H9 (cell line): ENCODE data around the gene EGFR. TPM values are rescaled to one million over a fixed set of nuclear protein-coding genes. Genes with fewer than 3 reads are reported as not detected.

Source experiments
- DNase-seq: peaks from one replicate; pipeline ENCODE4 v3.0.0-alpha.2; 2017
- H2AFZ ChIP-seq: one replicate; pipeline ENCODE4 v1.6.1; 2013; ENCODE audit warnings: mild to moderate bottlenecking, low read length, control low read depth, moderate library complexity
- H2AK5ac ChIP-seq: 2 replicates; pipeline ENCODE4 v1.6.1; 2013; ENCODE audit warnings: low read length, control low read depth, mixed read lengths; ENCODE audit not compliant: insufficient read length
- H2BK120ac ChIP-seq: one replicate; pipeline ENCODE4 v1.6.1; 2013; ENCODE audit warnings: low read depth, mild to moderate bottlenecking, low read length, control low read depth, inconsistent platforms; ENCODE audit not compliant: poor library complexity, severe bottlenecking
- H2BK12ac ChIP-seq: 2 replicates; pipeline ENCODE4 v1.6.1; 2013; ENCODE audit warnings: low read length, control low read depth, mixed read lengths, low read depth; ENCODE audit not compliant: insufficient read length
- H2BK15ac ChIP-seq: 2 replicates; pipeline ENCODE4 v1.6.1; 2013; ENCODE audit warnings: low read depth, low read length, control low read depth
- H2BK20ac ChIP-seq: one replicate; pipeline ENCODE4 v1.6.1; 2013; ENCODE audit warnings: low read depth, mild to moderate bottlenecking, low read length, control low read depth, inconsistent platforms; ENCODE audit not compliant: poor library complexity, severe bottlenecking
- H2BK5ac ChIP-seq: 2 replicates; pipeline ENCODE4 v1.6.1; 2013; ENCODE audit warnings: low read length, control low read depth, mixed read lengths; ENCODE audit not compliant: insufficient read length
- H3K14ac ChIP-seq: 2 replicates; pipeline ENCODE4 v1.6.1; 2013; ENCODE audit warnings: low read length, control low read depth; ENCODE audit not compliant: insufficient read depth
- H3K18ac ChIP-seq: 2 replicates; pipeline ENCODE4 v1.6.1; 2013; ENCODE audit warnings: low read depth, mild to moderate bottlenecking, mixed read lengths, low read length, control low read depth; ENCODE audit not compliant: insufficient read length
- H3K23ac ChIP-seq: 2 replicates; pipeline ENCODE4 v1.6.1; 2013; ENCODE audit warnings: low read length, control low read depth, mixed read lengths, low read depth; ENCODE audit not compliant: insufficient read length
- H3K23me2 ChIP-seq: 2 replicates; pipeline ENCODE4 v1.6.1; 2013; ENCODE audit warnings: low read depth, mild to moderate bottlenecking, mixed read lengths, low read length, control low read depth; ENCODE audit not compliant: insufficient read length, poor library complexity, severe bottlenecking
- H3K27ac ChIP-seq: 2 replicates; pipeline ENCODE4 v1.5.1; 2013; ENCODE audit warnings: low read length, control low read depth, mixed read lengths, low read depth; ENCODE audit not compliant: insufficient read length
- H3K27me3 ChIP-seq: 2 replicates; pipeline ENCODE4 v1.6.1; 2013; ENCODE audit warnings: low read length, control low read depth, inconsistent platforms; ENCODE audit not compliant: insufficient read depth
- H3K4ac ChIP-seq: 2 replicates; pipeline ENCODE4 v1.6.1; 2013; ENCODE audit warnings: low read depth, mild to moderate bottlenecking, control low read depth, inconsistent platforms, low read length, moderate library complexity
- H3K4me1 ChIP-seq: 2 replicates; pipeline ENCODE4 v1.6.1; 2013; ENCODE audit warnings: low read length, control low read depth, inconsistent platforms; ENCODE audit not compliant: insufficient read depth
- H3K4me2 ChIP-seq: 2 replicates; pipeline ENCODE4 v1.6.1; 2013; ENCODE audit warnings: low read length, control low read depth, mixed read lengths; ENCODE audit not compliant: insufficient read length, insufficient read depth
- H3K56ac ChIP-seq: 2 replicates; pipeline ENCODE4 v1.6.1; 2013; ENCODE audit warnings: low read depth, mild to moderate bottlenecking, mixed read lengths, low read length, control low read depth; ENCODE audit not compliant: insufficient read length
- H3K79me1 ChIP-seq: 2 replicates; pipeline ENCODE4 v1.6.1; 2013; ENCODE audit warnings: low read depth, mild to moderate bottlenecking, moderate library complexity, low read length, control low read depth, inconsistent platforms; ENCODE audit not compliant: insufficient read depth, poor library complexity, severe bottlenecking
- H3K79me2 ChIP-seq: 2 replicates; pipeline ENCODE4 v1.6.1; 2013; ENCODE audit warnings: low read length, control low read depth, inconsistent platforms; ENCODE audit not compliant: insufficient read depth
- H3K9ac ChIP-seq: 2 replicates; pipeline ENCODE4 v1.6.1; 2013; ENCODE audit warnings: low read length, control low read depth, mixed read lengths; ENCODE audit not compliant: insufficient read length; ENCODE audit errors: extremely low read depth
- H3K9me3 ChIP-seq: one replicate; pipeline ENCODE4 v1.6.1; 2013; ENCODE audit warnings: low read depth, low read length, inconsistent platforms; ENCODE audit not compliant: control insufficient read depth
- H3T11ph ChIP-seq: one replicate; pipeline ENCODE4 v1.6.1; 2013; ENCODE audit warnings: mild to moderate bottlenecking, low read length, control low read depth, inconsistent platforms
- H4K20me1 ChIP-seq: one replicate; pipeline ENCODE4 v1.6.1; 2013; ENCODE audit not compliant: control insufficient read depth, insufficient read length, insufficient read depth
- H4K5ac ChIP-seq: 2 replicates; pipeline ENCODE4 v1.6.1; 2013; ENCODE audit warnings: low read depth, mild to moderate bottlenecking, mixed read lengths, low read length, control low read depth; ENCODE audit not compliant: insufficient read length
- H4K8ac ChIP-seq: replicated peaks from 2 replicates; pipeline ENCODE4 v1.6.1; 2013; ENCODE audit warnings: low read length, control low read depth, mixed read lengths, low read depth; ENCODE audit not compliant: insufficient read length
- H4K91ac ChIP-seq: 2 replicates; pipeline ENCODE4 v1.6.1; 2013; ENCODE audit warnings: low read depth, mild to moderate bottlenecking, moderate library complexity, mixed read lengths, low read length, control low read depth; ENCODE audit not compliant: insufficient read length
- H3K27ac Mint-ChIP-seq, 3 experiments: 2 replicates in 2 of 3; 3 replicates in 1 of 3; pipeline ENCODE4 v1.8.0; 2020 to 2021; ENCODE audit warnings: mixed read lengths in 3 of 3, mild to moderate bottlenecking in 1 of 3, moderate library complexity in 1 of 3
- H3K27me3 Mint-ChIP-seq: 2 replicates; pipeline ENCODE4 v1.8.0; 2021; ENCODE audit warnings: low read depth, mild to moderate bottlenecking, moderate library complexity, mixed read lengths
- H3K36me3 Mint-ChIP-seq, 3 experiments: 2 replicates in 2 of 3; 3 replicates in 1 of 3; pipeline ENCODE4 v1.8.0; 2020 to 2021; ENCODE audit warnings: low read depth in 3 of 3, mixed read lengths in 3 of 3; ENCODE audit not compliant: insufficient read depth in 1 of 3
- H3K4me1 Mint-ChIP-seq, 2 experiments: 2 replicates each; pipeline ENCODE4 v1.8.0; 2020; ENCODE audit warnings: mixed read lengths in 2 of 2
- H3K4me3 Mint-ChIP-seq, 2 experiments: 2 replicates in 1 of 2; 3 replicates in 1 of 2; pipeline ENCODE4 v1.8.0; 2020 to 2021; ENCODE audit warnings: mild to moderate bottlenecking in 2 of 2, mixed read lengths in 2 of 2, moderate library complexity in 1 of 2
- H3K9me3 Mint-ChIP-seq, 2 experiments: 2 replicates in 1 of 2; 3 replicates in 1 of 2; pipeline ENCODE4 v1.8.0; 2020; ENCODE audit warnings: mild to moderate bottlenecking in 2 of 2, mixed read lengths in 2 of 2, moderate library complexity in 1 of 2
- CTCF ChIP-seq: fragments of 200-600 bp; sonication (generic); conservative IDR thresholded peaks from 3 replicates; pipeline ENCODE4 v1.8.0; 2021; ENCODE audit warnings: antibody characterized with exemption, mild to moderate bottlenecking
- WGBS: extraction: QIAGEN DNeasy Blood & Tissue Kit; methylation state at CpG from one replicate; pipeline ENCODE4 v1.1.7; 2013; ENCODE audit warnings: missing lambda C conversion rate, low lambda C conversion rate, mixed read lengths; ENCODE audit not compliant: insufficient read length; ENCODE audit errors: extremely low coverage; 5-methylcytosine and 5-hydroxymethylcytosine counted together
- total RNA-seq: library from RNA; stranded (reverse); gene quantifications from 2 replicates; pipeline ENCODE4 v1.2.1, GENCODE V29; 2021

Gene EGFR
- total RNA-seq, 1 experiment from 2014 or later, result 3.3 TPM

GRCh38 chr7:55085511-55086412 lies 66.9 kb downstream of the EGFR start:
- Histone ChIP-seq H3K4ac (no peak overlapping the region), H4K91ac (no peak overlapping the region), H3K27ac (no peak overlapping the region), H2AFZ (no peak overlapping the region), H4K8ac (no peak overlapping the region), H3K23ac (no peak overlapping the region), H3K56ac (no peak overlapping the region), H3K23me2 (no peaks in the 10 kb centered on the region), H3K14ac (no peak overlapping the region), H3K4me2 (no peak overlapping the region), H3K18ac (no peak overlapping the region), H2AK5ac (no peak overlapping the region), H3K79me2 (no peaks in the 10 kb centered on the region), H3K27me3 (no peaks in the 10 kb centered on the region), H2BK12ac (no peak overlapping the region), H3K9me3 (no peaks in the 10 kb centered on the region), H2BK5ac (no peak overlapping the region), H3K4me1 (peaks cover 2% of the 10 kb centered on the region; the same call in 1 of the 2 replicates), H3K79me1 (no peaks in the 10 kb centered on the region), H3K9ac (no peak overlapping the region), H4K20me1 (no peaks in the 10 kb centered on the region), H2BK120ac (no peak overlapping the region), H2BK20ac (no peak overlapping the region), H4K5ac (no peak overlapping the region), H3T11ph (no peak overlapping the region), H2BK15ac (no peak overlapping the region)
- Mint-ChIP-seq H3K4me1 (peaks cover 14 to 20% of the 10 kb centered on the region in 2 experiments), H3K4me3 (no peak overlapping the region), H3K27ac (no peak overlapping the region), H3K9me3 (no peaks in the 10 kb centered on the region), H3K36me3 (no peaks in the 10 kb centered on the region), H3K27me3 (no peaks in the 10 kb centered on the region)
- TF ChIP-seq CTCF, result no peak
- WGBS, result no CpG with 5 or more reads among the region's 12 CpGs
- DNase-seq, result no peak
